SK-N-MC (cell line): ENCODE data around the gene FNTB.

Source experiments
- DNase-seq: peaks from one replicate; pipeline ENCODE4 v3.0.0-alpha.2; 2011; ENCODE audit warnings: low read depth, low spot score
- H3K27ac ChIP-seq: fragments of 200-600 bp; sonication (generic); 2 replicates; pipeline ENCODE4 v1.5.1; 2016; ENCODE audit warnings: mixed run types
- H3K36me3 ChIP-seq: fragments of 200-600 bp; sonication (generic); 2 replicates; pipeline ENCODE4 v1.6.1; 2017; ENCODE audit warnings: antibody characterized with exemption, low read length, mixed read lengths; ENCODE audit not compliant: insufficient read depth
- H3K4me3 ChIP-seq: fragments of 200-600 bp; sonication (generic); 2 replicates; pipeline ENCODE4 v1.5.1; 2016
- H3K9ac ChIP-seq: fragments of 200-600 bp; sonication (generic); 2 replicates; pipeline ENCODE4 v1.8.0; 2017; ENCODE audit warnings: mixed run types, mixed read lengths; ENCODE audit not compliant: insufficient read length
- H3K9me3 ChIP-seq: fragments of 200-600 bp; sonication (generic); 2 replicates; pipeline ENCODE4 v1.6.1; 2017; ENCODE audit warnings: low read depth, mild to moderate bottlenecking, antibody characterized with exemption, low read length, moderate library complexity, mixed read lengths
- EZH2 ChIP-seq: fragments of 200-600 bp; sonication (generic); IDR thresholded peaks from one replicate; pipeline ENCODE4 v1.6.1; 2017; ENCODE audit warnings: antibody characterized with exemption
- FOXP2 ChIP-seq: optimal IDR thresholded peaks from 2 replicates; pipeline ENCODE3; 2011; ENCODE audit warnings: mild to moderate bottlenecking, moderate library complexity; ENCODE audit not compliant: insufficient read depth; ENCODE audit errors: extremely low read length, control extremely low read depth
- POLR2AphosphoS5 ChIP-seq: IDR thresholded peaks from 2 replicates; pipeline ENCODE4 v1.6.1; 2012; ENCODE audit warnings: mild to moderate bottlenecking, low read depth, low read length, borderline replicate concordance

The FNTB gene

GRCh38 chr14:65010211-65010931 is 23.7 kb downstream of the FNTB start:
- no peak for DNase-seq
- TF ChIP-seq EZH2 (no peak), POLR2AphosphoS5 (no peak)
- Histone ChIP-seq H3K36me3 (peaks cover 16% of the 10 kb centered on the region; the same call in 1 of the 2 replicates), H3K9ac (no peak overlapping the region), H3K9me3 (no peaks in the 10 kb centered on the region), H3K4me3 (no peak overlapping the region), H3K27ac (no peak overlapping the region)

DNA sequence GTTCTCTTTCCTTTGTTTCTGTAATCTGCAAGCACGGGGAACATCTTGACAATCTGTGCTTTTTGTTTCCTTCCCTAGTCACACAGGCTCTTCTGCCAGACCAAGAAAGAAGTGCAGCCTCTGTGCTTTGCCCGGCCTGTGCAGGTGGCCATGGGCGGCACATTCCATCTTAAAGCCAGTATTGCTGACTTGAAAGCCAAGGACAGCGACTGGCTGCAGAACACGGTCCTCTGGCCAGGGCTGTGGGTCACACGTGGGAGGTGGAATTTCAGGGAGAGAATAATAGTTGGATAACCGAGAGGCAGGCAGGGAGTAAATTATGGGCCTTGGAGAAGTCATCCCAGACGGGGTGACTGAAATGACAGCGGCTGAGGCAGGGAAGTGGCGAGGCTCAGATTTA is 24.8 kb downstream of the FNTB start:
- no peak overlapping the region for H3K9ac ChIP-seq
- no peak overlapping the region for H3K27ac ChIP-seq
- H3K4me3 ChIP-seq = no peak overlapping the region
- no peak for TF ChIP-seq POLR2AphosphoS5
- no peak for TF ChIP-seq FOXP2
- TF ChIP-seq EZH2 = no peak
- no peaks in the 10 kb centered on the region for H3K9me3 ChIP-seq
- no peak for DNase-seq
- H3K36me3 ChIP-seq = peaks cover 28% of the 10 kb centered on the region; the same call in 1 of the 2 replicates

DNA sequence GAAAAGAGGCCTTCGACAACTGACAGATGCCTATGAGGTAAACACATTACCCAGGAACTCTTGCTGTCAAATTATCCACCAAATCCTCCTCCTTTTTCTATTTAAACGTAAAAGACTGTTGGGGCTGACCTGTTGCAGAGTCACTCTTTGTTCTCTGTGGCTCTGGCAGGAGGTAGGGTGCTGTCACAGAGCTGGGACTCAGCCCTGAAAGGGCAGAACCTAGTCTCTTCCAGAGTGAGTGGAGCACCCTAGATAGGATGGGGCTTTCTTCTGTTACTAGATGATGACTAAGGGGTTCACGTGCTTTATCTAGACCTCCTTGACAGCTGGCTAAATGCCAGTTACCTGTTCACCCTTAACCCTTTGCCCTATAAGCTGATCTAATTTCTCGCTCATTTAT is 25.7 kb downstream of the FNTB start:
- DNase-seq = no peak
- peaks cover 34% of the 10 kb centered on the region; the same call in 1 of the 2 replicates for H3K36me3 ChIP-seq
- no peak overlapping the region for H3K4me3 ChIP-seq
- no peak overlapping the region for H3K9ac ChIP-seq
- no peak for TF ChIP-seq POLR2AphosphoS5
- H3K9me3 ChIP-seq = no peaks in the 10 kb centered on the region
- H3K27ac ChIP-seq = no peak overlapping the region

DNA sequence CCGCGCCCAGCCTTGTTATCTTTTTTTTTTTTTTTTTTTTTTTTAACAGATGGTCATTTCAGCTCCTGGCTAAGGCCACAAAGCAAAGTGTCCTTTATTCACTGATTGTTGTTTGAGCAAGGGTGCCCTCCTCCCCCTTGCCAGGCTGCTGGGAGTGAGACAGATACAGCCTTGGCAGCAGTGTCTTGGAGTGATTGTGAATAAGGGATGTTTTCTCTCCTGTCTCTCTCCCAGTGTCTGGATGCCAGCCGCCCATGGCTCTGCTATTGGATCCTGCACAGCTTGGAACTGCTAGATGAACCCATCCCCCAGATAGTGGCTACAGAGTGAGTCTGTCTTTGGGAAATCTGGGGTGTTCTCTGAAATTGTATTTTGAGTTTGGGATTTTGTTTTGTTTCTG is 28.7 kb downstream of the FNTB start:
- Histone ChIP-seq H3K4me3 (no peak overlapping the region), H3K36me3 (peaks cover 34% of the 10 kb centered on the region; the same call in 1 of the 2 replicates), H3K27ac (no peak overlapping the region), H3K9ac (no peak overlapping the region), H3K9me3 (no peaks in the 10 kb centered on the region)
- DNase-seq = no peak
- TF ChIP-seq FOXP2 (no peak), POLR2AphosphoS5 (no peak), EZH2 (no peak)

- Histone ChIP-seq H3K9me3 (no peaks in the 10 kb centered on the region), H3K36me3 (peaks cover 34% of the 10 kb centered on the region; the same call in 1 of the 2 replicates), H3K4me3 (no peak overlapping the region), H3K27ac (no peak overlapping the region), H3K9ac (no peak overlapping the region)
- TF ChIP-seq POLR2AphosphoS5 = no peak
- TF ChIP-seq EZH2 = no peak
- no peak for TF ChIP-seq FOXP2
- no peak for DNase-seq
Observed at GRCh38 chr14:65016471-65016870, 29.8 kb downstream of the FNTB start.

DNA sequence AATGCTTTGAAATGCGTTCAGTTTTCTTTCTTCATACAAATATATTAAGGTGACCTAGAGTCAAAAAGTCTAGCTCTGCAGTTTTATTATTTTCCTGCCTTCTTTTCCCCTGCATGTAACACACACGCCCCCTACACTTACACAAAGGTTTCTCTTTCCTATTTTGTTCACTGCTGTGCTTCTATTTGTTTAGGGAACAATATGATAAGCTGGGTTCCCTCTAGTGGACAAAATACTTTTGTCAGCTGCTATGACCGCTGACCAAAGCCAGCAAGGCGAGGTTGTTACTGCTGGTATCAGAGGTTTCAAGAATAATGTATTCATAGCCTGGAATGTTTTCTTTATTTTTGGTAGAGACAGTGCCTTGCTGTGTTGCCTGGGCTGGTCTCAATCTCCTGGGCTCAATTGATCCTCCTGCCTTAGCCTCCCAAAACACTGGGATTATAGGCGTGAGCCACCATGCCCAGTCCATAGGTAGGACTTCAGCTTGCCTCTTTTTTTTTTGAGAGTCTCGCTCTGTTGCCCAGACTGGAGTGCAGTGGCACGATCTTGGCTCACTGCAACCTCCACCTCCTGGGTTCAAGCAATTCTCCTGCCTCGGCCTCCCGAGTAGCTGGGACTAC is 33.4 kb downstream of the FNTB start:
- Histone ChIP-seq H3K4me3 (no peak overlapping the region), H3K9me3 (no peaks in the 10 kb centered on the region), H3K27ac (no peak overlapping the region), H3K9ac (no peak overlapping the region), H3K36me3 (peaks cover 19% of the 10 kb centered on the region; the same call in 1 of the 2 replicates)
- DNase-seq = no peak
- TF ChIP-seq EZH2 = no peak
- no peak for TF ChIP-seq FOXP2
- no peak for TF ChIP-seq POLR2AphosphoS5

DNA sequence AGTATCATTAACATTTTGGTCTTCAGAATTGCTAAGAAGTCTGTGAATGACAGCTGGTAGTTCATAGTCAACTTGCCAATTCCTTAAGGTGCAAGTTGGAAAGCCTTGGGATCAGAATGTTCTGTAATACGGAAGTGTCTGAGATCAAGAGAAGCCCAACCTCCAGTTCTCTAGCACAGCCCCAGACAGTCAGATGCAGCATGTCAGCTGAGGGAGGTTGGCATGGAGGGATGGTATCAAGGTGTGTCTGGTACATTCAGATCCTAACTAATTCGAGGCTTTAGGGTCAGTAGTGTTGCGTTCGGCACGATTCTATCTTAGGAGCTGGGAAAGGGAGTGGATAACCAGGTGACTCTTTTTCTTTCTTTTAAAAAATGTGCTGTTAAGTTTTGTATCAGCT is 38.3 kb downstream of the FNTB start:
- H3K4me3 ChIP-seq = no peak overlapping the region
- no peak for TF ChIP-seq FOXP2
- H3K9me3 ChIP-seq = no peaks in the 10 kb centered on the region
- H3K9ac ChIP-seq = no peak overlapping the region
- peaks cover 24% of the 10 kb centered on the region for H3K36me3 ChIP-seq
- no peak overlapping the region for H3K27ac ChIP-seq
- DNase-seq = no peak

DNA sequence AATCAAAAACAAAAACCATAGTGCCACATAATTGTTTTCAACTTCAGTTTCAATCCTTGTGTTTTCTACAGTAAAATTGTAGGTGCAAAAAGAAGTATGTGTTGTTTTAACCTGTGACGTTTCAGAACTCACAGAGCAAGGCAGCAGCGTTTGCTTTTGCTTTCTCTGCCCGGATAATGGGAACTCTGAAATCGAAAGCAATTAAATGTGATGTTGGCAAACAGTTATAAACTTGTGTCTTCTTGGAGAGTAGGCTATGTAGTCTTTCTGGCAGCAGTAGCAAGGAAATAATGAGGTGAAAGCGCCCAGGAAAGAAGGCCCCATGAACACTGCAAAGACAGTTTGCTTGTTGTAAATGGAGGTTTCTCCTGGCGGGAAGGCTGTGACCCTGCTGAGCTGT is 39.1 kb downstream of the FNTB start:
- peaks cover 28% of the 10 kb centered on the region for H3K36me3 ChIP-seq
- no peaks in the 10 kb centered on the region for H3K9me3 ChIP-seq
- DNase-seq = no peak
- no peak overlapping the region for H3K4me3 ChIP-seq
- no peak overlapping the region for H3K9ac ChIP-seq
- no peak overlapping the region for H3K27ac ChIP-seq
- TF ChIP-seq POLR2AphosphoS5 (no peak), EZH2 (no peak), FOXP2 (no peak)

- Histone ChIP-seq H3K36me3 (peaks cover 28% of the 10 kb centered on the region), H3K9me3 (no peaks in the 10 kb centered on the region), H3K9ac (no peak overlapping the region), H3K4me3 (no peak overlapping the region), H3K27ac (no peak overlapping the region)
- DNase-seq = no peak
- TF ChIP-seq POLR2AphosphoS5 (no peak), EZH2 (no peak), FOXP2 (no peak)
Observed at GRCh38 chr14:65026526-65026925, 39.8 kb downstream of the FNTB start.
